PC-9 (cell line): ENCODE measurements around the gene GOLT1B. TPM values are rescaled to one million over a fixed set of nuclear protein-coding genes. Genes with fewer than 3 reads are reported as not detected.

Experiments used
- BruUV-seq: library from RNA; stranded (reverse); fragments of 400-500 nt; replicated peaks from 2 replicates; lab custom pipeline; 2021; lab: Mats Ljungman, UMichigan
- CTCF ChIA-PET: fragments of 300-600 bp; sonication (Branson Sonifier 250); formaldehyde crosslinking; loops from one replicate; lab custom pipeline; 2022; ENCODE audit warnings: antibody characterized with exemption; lab: Charles Lee
- POLR2A ChIA-PET: fragments of 300-600 bp; sonication (Branson Sonifier 250); formaldehyde crosslinking; loops from one replicate; lab custom pipeline; 2022; ENCODE audit warnings: antibody characterized with exemption; ENCODE audit not compliant: unreplicated experiment; lab: Charles Lee
- DNase-seq, 2 experiments: peaks; one replicate each; pipeline versions ENCODE4 v3.0.0 to v3.0.0-alpha.2; 2015 to 2022; ENCODE audit warnings: mixed read lengths in 1 of 2
- H2AFZ ChIP-seq: fragments of 200-600 bp; sonication (generic); 2 replicates; pipeline ENCODE4 v1.8.1; 2017; ENCODE audit warnings: antibody characterized with exemption
- H3F3A ChIP-seq: fragments of 200-600 bp; sonication (generic); 2 replicates; pipeline ENCODE4 v1.8.1; 2017; ENCODE audit warnings: antibody characterized with exemption, mild to moderate bottlenecking, low read depth; ENCODE audit not compliant: insufficient read depth
- H3K27ac ChIP-seq: fragments of 200-600 bp; sonication (generic); 2 replicates; pipeline ENCODE4 v1.6.1; 2016; ENCODE audit warnings: mixed run types
- H3K27me3 ChIP-seq: fragments of 200-600 bp; sonication (generic); 2 replicates; pipeline ENCODE4 v1.6.1; 2016; ENCODE audit warnings: low read depth, mixed run types; ENCODE audit not compliant: insufficient read depth
- H3K36me3 ChIP-seq: fragments of 200-600 bp; sonication (generic); 2 replicates; pipeline ENCODE4 v1.6.1; 2016; ENCODE audit warnings: low read depth, mixed run types
- H3K4me1 ChIP-seq: fragments of 200-600 bp; sonication (generic); replicated peaks from 2 replicates; pipeline ENCODE4 v1.6.1; 2016; ENCODE audit warnings: mixed run types; ENCODE audit not compliant: insufficient read depth
- H3K4me2 ChIP-seq: fragments of 200-600 bp; sonication (generic); 2 replicates; pipeline ENCODE4 v1.6.1; 2017; ENCODE audit warnings: mixed run types
- H3K4me3 ChIP-seq: fragments of 200-600 bp; sonication (generic); 2 replicates; pipeline ENCODE4 v1.6.1; 2016; ENCODE audit warnings: mixed run types
- H3K79me2 ChIP-seq: fragments of 200-600 bp; sonication (generic); 2 replicates; pipeline ENCODE4 v1.6.1; 2017; ENCODE audit warnings: low read depth, mixed run types
- H3K9me2 ChIP-seq: fragments of 200-600 bp; sonication (generic); 2 replicates; pipeline ENCODE4 v1.8.1; 2017; ENCODE audit warnings: mild to moderate bottlenecking; ENCODE audit not compliant: insufficient read depth
- H3K9me3 ChIP-seq: fragments of 200-600 bp; sonication (generic); 2 replicates; pipeline ENCODE4 v1.8.1; 2016; ENCODE audit warnings: low read depth; ENCODE audit not compliant: insufficient read depth
- H4K20me1 ChIP-seq: fragments of 200-600 bp; sonication (generic); 2 replicates; pipeline ENCODE4 v1.8.1; 2017; ENCODE audit not compliant: insufficient read depth
- CTCF ChIP-seq: fragments of 200-600 bp; sonication (generic); conservative IDR thresholded peaks from 2 replicates; pipeline ENCODE4 v1.6.1; 2017; ENCODE audit warnings: mixed run types, antibody characterized with exemption, mild to moderate bottlenecking, moderate library complexity
- EZH2 ChIP-seq: fragments of 200-600 bp; sonication (generic); IDR thresholded peaks from 2 replicates; pipeline ENCODE4 v1.8.0; 2017; ENCODE audit warnings: antibody characterized with exemption, low read depth
- intact Hi-C: fragments of 100-400 bp; cut with micrococcal nuclease; formaldehyde crosslinking; loops from one replicate; pipeline ENCODE4 v1.10.0; 2022; ENCODE audit not compliant: unreplicated experiment
- total RNA-seq: library from RNA; stranded (reverse); gene quantifications from 2 replicates; pipeline ENCODE4 v1.2.3, GENCODE V29; 2021

The GOLT1B gene
- total RNA-seq, 1 experiment from 2014 or later, result 39.0 TPM

DNA sequence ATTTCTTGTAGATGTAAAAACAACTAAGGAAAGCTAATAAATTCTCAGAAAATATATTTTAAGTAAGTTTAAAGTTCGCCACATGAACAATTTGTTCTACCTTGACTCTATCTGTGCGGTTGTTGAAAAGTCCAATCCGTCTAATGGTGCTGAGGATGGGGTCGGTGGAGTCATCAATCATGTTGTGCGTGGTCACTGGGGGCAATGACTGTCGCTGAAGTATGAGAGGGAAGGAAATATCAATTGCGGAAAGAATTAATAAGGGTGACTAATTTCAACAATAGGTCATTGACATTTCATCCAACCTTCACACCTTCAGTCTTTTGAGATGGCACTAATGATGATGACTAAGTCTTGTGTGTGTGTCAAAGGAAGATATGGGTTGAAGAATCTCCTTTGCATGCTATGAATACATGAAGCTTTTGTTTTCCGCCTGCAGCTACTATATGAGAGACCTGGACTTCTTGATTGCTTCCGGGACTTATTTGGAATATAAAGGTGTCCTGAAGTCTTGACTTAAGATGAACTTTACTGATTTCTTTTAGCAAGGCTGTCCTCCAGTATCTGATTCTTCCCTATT lies 56.6 kb downstream of the GOLT1B start:
- Histone ChIP-seq H3K27me3 (no peaks in the 10 kb centered on the region), H4K20me1 (no peaks in the 10 kb centered on the region), H3K27ac (no peak overlapping the region), H3K9me3 (no peaks in the 10 kb centered on the region), H3K4me2 (no peak overlapping the region), H3K4me1 (peaks cover 18% of the 10 kb centered on the region), H3K79me2 (no peaks in the 10 kb centered on the region), H3K4me3 (no peak overlapping the region), H3F3A (peaks cover 4% of the 10 kb centered on the region; the same call in 1 of the 2 replicates), H3K36me3 (no peaks in the 10 kb centered on the region), H3K9me2 (no peaks in the 10 kb centered on the region), H2AFZ (no peak overlapping the region)
- BruUV-seq, result no TSS peak
- no peak for TF ChIP-seq EZH2
- TF ChIP-seq CTCF, result no peak
- ChIA-PET CTCF (no interaction called here), POLR2A (no interaction called here)
- DNase-seq, result no peak
- intact Hi-C loops, result no loop called here

DNA sequence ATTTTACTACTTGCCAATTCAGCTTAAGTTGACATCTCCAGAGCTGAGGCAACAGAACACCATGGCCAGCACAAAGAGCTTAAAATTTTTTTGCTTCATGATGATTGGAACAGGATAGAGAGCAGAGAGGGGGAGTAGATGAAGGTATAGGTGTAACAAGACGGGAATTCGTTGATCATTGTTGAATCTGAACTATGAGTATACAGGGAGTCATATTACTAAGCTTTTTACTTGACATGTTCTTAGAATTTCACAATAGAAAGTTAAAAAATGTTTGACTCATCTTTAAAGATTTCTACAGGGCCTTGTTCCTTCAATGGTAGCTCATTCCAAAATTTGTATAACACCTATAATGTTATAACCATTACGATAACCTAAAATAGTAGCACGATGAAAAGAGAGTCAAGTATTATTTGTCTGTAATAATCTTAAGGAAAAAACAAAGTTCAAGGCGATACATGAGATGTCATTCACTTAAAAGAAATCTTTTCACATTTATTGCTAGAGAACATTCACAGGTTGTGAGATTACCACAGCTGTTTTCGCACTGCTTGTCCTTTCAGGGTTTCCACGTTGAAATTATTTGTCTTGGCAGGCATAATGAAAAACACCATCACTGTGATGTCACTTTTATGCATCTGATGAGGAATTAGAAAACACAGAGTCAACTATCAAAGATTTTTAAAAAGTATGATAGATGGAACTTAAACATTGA lies 58.4 kb downstream of the GOLT1B start:
- CTCF ChIA-PET, result no interaction called here
- TF ChIP-seq EZH2 (no peak), CTCF (no peak)
- H3F3A ChIP-seq, result peaks cover 4% of the 10 kb centered on the region; the same call in 1 of the 2 replicates
- peak overlapping the region; percentile 21; the same call in 1 of the 2 replicates for H3K4me2 ChIP-seq
- intact Hi-C loops, result no loop called here
- H3K9me3 ChIP-seq, result no peaks in the 10 kb centered on the region
- H3K9me2 ChIP-seq, result no peaks in the 10 kb centered on the region
- POLR2A ChIA-PET, result interaction anchor here (0.5 to 0.7 kb wide), 2 partner anchors 73 to 102 kb away, joined by 6 to 7 read pairs; no protein-coding TSS in a partner anchor
- H3K27me3 ChIP-seq, result no peaks in the 10 kb centered on the region
- H4K20me1 ChIP-seq, result no peaks in the 10 kb centered on the region
- H2AFZ ChIP-seq, result 0 out of 2 replicates have a peak overlapping the region, but pooled peaks have one; percentile 2
- H3K79me2 ChIP-seq, result no peaks in the 10 kb centered on the region
- peak overlapping the region; percentile 48 for H3K27ac ChIP-seq
- H3K4me3 ChIP-seq, result no peak overlapping the region
- BruUV-seq, result no TSS peak
- H3K36me3 ChIP-seq, result no peaks in the 10 kb centered on the region
- DNase-seq, result peak in 1 of 2 experiments; percentile 72
- peaks cover 18% of the 10 kb centered on the region for H3K4me1 ChIP-seq

GRCh38 chr12:21561158-21561557 lies 59.6 kb downstream of the GOLT1B start:
- ChIA-PET CTCF (no interaction called here), POLR2A (interaction anchor here (0.5 kb wide), 1 partner anchor 102 kb away, joined by 3 read pairs; no protein-coding TSS in a partner anchor)
- H3K9me2 ChIP-seq, result no peaks in the 10 kb centered on the region
- no peaks in the 10 kb centered on the region for H3K36me3 ChIP-seq
- no peak overlapping the region for H3K4me3 ChIP-seq
- no TSS peak for BruUV-seq
- DNase-seq, result no peak
- H3F3A ChIP-seq, result peaks cover 4% of the 10 kb centered on the region; the same call in 1 of the 2 replicates
- H3K27me3 ChIP-seq, result no peaks in the 10 kb centered on the region
- intact Hi-C loops, result no loop called here
- H2AFZ ChIP-seq, result no peak overlapping the region
- H4K20me1 ChIP-seq, result no peaks in the 10 kb centered on the region
- H3K4me2 ChIP-seq, result no peak overlapping the region
- H3K27ac ChIP-seq, result no peak overlapping the region
- peaks cover under 1% of the 10 kb centered on the region; the same call in 1 of the 2 replicates for H3K9me3 ChIP-seq
- H3K4me1 ChIP-seq, result peaks cover 18% of the 10 kb centered on the region
- TF ChIP-seq EZH2, result no peak
- no peaks in the 10 kb centered on the region for H3K79me2 ChIP-seq
